MCF 10A (cell line): ENCODE results near the gene CASK. TPM values are rescaled to one million over a fixed set of nuclear protein-coding genes. Genes with fewer than 3 reads are reported as not detected.

Experiments used
- BruUV-seq: library from RNA; stranded (reverse); fragments of 400-500 nt; replicated peaks from 2 replicates; lab custom pipeline; 2021; lab: Mats Ljungman, UMichigan
- CTCF ChIA-PET: fragments of 300-600 bp; sonication (Branson Sonifier 250); formaldehyde crosslinking; extraction: SDS; loops from one replicate; lab custom pipeline; 2021; ENCODE audit warnings: antibody characterized with exemption, inconsistent platforms; lab: Yijun Ruan, JAX
- POLR2A ChIA-PET: fragments of 300-600, 350-650 bp; sonication (Branson Sonifier 250); formaldehyde crosslinking; extraction: SDS; loops from one replicate; lab custom pipeline; 2020; ENCODE audit warnings: antibody characterized with exemption, inconsistent platforms; lab: Yijun Ruan, JAX
- DNase-seq: peaks from one replicate; pipeline ENCODE4 v3.0.0-alpha.2; 2018; ENCODE audit not compliant: unreplicated experiment
- H3K27ac Mint-ChIP-seq: one replicate; pipeline ENCODE4 v1.8.0; 2022; ENCODE audit warnings: mild to moderate bottlenecking, low read depth, mixed read lengths; ENCODE audit not compliant: unreplicated experiment
- H3K27me3 Mint-ChIP-seq: one replicate; pipeline ENCODE4 v1.8.0; 2022; ENCODE audit warnings: mixed read lengths; ENCODE audit not compliant: insufficient read depth, unreplicated experiment
- H3K36me3 Mint-ChIP-seq: one replicate; pipeline ENCODE4 v1.8.0; 2022; ENCODE audit warnings: mild to moderate bottlenecking, moderate library complexity, mixed read lengths; ENCODE audit not compliant: insufficient read depth, unreplicated experiment
- H3K4me1 Mint-ChIP-seq: one replicate; pipeline ENCODE4 v1.8.0; 2022; ENCODE audit warnings: mixed read lengths; ENCODE audit not compliant: insufficient read depth, unreplicated experiment
- H3K4me3 Mint-ChIP-seq: one replicate; pipeline ENCODE4 v1.8.0; 2022; ENCODE audit warnings: mild to moderate bottlenecking, moderate library complexity, mixed read lengths; ENCODE audit not compliant: unreplicated experiment
- H3K9me3 Mint-ChIP-seq: one replicate; pipeline ENCODE4 v1.8.0; 2022; ENCODE audit warnings: mixed read lengths; ENCODE audit not compliant: unreplicated experiment
- intact Hi-C: fragments of 100-400 bp; cut with micrococcal nuclease; formaldehyde crosslinking; loops from 2 replicates; pipeline ENCODE4 v1.14.1; 2022
- total RNA-seq: library from RNA; stranded (reverse); gene quantifications from 2 replicates; pipeline ENCODE4 v1.2.3, GENCODE V29; 2022
- TF ChIP-seq, protein P1 (sequence below): fragments of 200-600 bp; IDR thresholded peaks from one replicate; pipeline ENCODE4 v1.8.0; 2022; ENCODE audit warnings: antibody characterized with exemption, mild to moderate bottlenecking; ENCODE audit not compliant: unreplicated experiment

Gene CASK
- total RNA-seq, 1 experiment from 2014 or later = 34.9 TPM

DNA sequence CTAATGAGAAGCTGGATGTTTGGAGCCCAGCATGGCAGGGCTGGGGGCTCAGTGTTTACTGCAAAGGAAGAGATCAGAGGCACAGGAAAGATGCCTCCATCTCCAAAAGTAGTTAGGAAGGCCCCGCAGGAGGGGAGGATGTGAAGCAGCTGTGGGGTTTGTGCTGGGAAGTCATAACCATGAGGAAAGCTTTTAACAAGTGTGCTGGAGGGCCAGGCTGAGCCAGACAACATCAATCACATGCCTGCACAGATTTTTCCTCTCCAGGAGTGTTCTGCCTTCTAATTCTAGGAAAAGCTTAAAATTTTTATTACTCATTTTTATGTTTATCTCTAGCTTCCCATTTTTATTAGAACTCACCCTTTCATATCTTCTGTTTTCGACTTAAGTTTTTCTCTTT is 134.0 kb downstream of the CASK start:
- Mint-ChIP-seq H3K9me3 (no peaks in the 10 kb centered on the region), H3K27ac (no peak overlapping the region), H3K36me3 (no peaks in the 10 kb centered on the region), H3K4me3 (no peak overlapping the region), H3K27me3 (peaks cover 47% of the 10 kb centered on the region), H3K4me1 (no peaks in the 10 kb centered on the region)
- intact Hi-C loops = no loop called here
- TF ChIP-seq, protein P1, sequence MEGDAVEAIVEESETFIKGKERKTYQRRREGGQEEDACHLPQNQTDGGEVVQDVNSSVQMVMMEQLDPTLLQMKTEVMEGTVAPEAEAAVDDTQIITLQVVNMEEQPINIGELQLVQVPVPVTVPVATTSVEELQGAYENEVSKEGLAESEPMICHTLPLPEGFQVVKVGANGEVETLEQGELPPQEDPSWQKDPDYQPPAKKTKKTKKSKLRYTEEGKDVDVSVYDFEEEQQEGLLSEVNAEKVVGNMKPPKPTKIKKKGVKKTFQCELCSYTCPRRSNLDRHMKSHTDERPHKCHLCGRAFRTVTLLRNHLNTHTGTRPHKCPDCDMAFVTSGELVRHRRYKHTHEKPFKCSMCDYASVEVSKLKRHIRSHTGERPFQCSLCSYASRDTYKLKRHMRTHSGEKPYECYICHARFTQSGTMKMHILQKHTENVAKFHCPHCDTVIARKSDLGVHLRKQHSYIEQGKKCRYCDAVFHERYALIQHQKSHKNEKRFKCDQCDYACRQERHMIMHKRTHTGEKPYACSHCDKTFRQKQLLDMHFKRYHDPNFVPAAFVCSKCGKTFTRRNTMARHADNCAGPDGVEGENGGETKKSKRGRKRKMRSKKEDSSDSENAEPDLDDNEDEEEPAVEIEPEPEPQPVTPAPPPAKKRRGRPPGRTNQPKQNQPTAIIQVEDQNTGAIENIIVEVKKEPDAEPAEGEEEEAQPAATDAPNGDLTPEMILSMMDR = no peak
- CTCF ChIA-PET = interaction anchor here (0.6 to 0.7 kb wide), 2 partner anchors 17 to 336 kb away, joined by 3 to 4 read pairs; no protein-coding TSS in a partner anchor
- POLR2A ChIA-PET = no interaction called here
- DNase-seq = no peak
- no TSS peak for BruUV-seq

DNA sequence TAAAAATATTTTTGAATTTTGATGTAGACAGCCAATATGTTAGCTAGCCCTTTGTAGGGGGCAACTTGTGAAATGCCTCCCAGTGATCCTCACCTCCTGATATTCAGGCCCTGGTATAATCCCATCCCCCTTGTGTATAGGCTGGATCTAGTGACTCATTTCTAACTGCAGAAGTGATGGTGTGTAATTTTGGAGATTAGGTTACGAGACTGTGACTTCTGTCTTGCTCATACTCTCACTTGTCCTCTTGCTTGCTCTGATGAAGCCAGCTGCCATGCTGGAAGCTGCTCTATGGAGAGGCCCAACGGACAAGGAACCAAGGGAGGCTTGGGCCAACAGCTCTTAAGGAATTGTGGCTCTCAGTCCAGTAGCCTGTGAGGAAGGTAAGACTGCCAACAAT is 137.7 kb downstream of the CASK start:
- ChIA-PET CTCF (interaction anchor here (1.0 kb wide), 1 partner anchor 13 kb away, joined by 4 read pairs; no protein-coding TSS in a partner anchor), POLR2A (no interaction called here)
- no peaks in the 10 kb centered on the region for H3K4me1 Mint-ChIP-seq
- no peaks in the 10 kb centered on the region for H3K9me3 Mint-ChIP-seq
- peak; percentile 26 for DNase-seq
- peaks cover 47% of the 10 kb centered on the region for H3K27me3 Mint-ChIP-seq
- no TSS peak for BruUV-seq
- TF ChIP-seq, protein P1 = no peak
- intact Hi-C loops = no loop called here
- H3K27ac Mint-ChIP-seq = no peak overlapping the region
- H3K4me3 Mint-ChIP-seq = no peak overlapping the region
- H3K36me3 Mint-ChIP-seq = no peaks in the 10 kb centered on the region

DNA sequence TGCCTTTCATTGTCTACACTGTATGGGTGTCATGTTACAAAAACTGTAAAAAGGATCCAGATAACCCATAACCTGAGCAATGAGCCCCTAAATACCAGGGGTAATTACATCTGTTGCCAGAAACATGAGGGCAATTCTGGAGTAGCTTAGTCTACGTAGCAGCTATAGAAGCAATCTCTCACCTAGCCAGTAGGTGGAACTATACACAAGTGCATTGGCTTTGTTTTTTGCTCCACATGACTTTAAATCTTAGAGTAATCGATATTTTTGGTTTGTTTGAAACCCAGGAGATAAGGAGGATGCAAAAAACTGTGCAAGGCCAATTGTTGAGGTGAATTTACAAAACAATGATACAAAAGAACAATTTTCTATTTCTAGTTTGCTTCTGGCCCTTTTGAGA is 141.9 kb downstream of the CASK start:
- H3K27ac Mint-ChIP-seq = no peak overlapping the region
- POLR2A ChIA-PET = interaction anchor here (0.8 to 1.3 kb wide), 2 partner anchors 12 to 896 kb away, joined by 4 to 5 read pairs; no protein-coding TSS in a partner anchor
- intact Hi-C loops = loop anchor here (1.0 to 5.0 kb wide), 2 partner anchors 1777 to 1971 kb away; no protein-coding TSS in a partner anchor

DNA sequence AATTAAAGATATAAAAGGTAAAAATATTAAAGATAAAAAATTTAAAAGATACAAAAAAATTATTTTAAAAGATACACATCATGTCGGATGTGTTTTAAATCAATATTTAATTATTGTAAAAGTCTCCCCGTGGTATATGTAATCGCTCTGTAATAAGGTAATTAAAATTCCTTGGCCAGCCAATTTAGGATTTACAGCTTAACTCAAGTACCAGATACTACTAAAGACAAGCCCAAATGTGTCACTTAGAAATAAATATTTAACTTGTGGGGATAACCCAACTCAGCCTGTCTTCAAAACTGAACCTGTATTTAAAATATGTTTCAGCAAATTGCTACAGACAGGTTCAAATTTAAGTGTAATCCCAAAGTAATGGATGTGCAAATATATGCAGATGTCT is 143.4 kb downstream of the CASK start:
- TF ChIP-seq, protein P1 = no peak
- intact Hi-C loops = loop anchor here (5.0 kb wide), 1 partner anchor 1972 kb away; no protein-coding TSS in a partner anchor
- no peaks in the 10 kb centered on the region for H3K36me3 Mint-ChIP-seq
- BruUV-seq = no TSS peak
- H3K27ac Mint-ChIP-seq = no peak overlapping the region
- H3K27me3 Mint-ChIP-seq = peaks cover 11% of the 10 kb centered on the region
- ChIA-PET CTCF (interaction anchor here (0.6 to 1.6 kb wide), 3 partner anchors 30 to 1780 kb away, joined by 3 to 5 read pairs (median 3); no protein-coding TSS in a partner anchor), POLR2A (interaction anchor here (0.6 kb wide), 1 partner anchor 1772 kb away, joined by 3 read pairs; no protein-coding TSS in a partner anchor)
- DNase-seq = no peak
- peaks cover 7% of the 10 kb centered on the region for H3K4me1 Mint-ChIP-seq
- H3K4me3 Mint-ChIP-seq = no peak overlapping the region
- no peaks in the 10 kb centered on the region for H3K9me3 Mint-ChIP-seq

More for the DNA sequence above, 141.9 kb downstream of the CASK start:
- Mint-ChIP-seq H3K9me3 (no peaks in the 10 kb centered on the region), H3K4me1 (peaks cover 7% of the 10 kb centered on the region), H3K27me3 (peaks cover 21% of the 10 kb centered on the region), H3K36me3 (no peaks in the 10 kb centered on the region), H3K4me3 (no peak overlapping the region)
- DNase-seq = peak; percentile 47
- CTCF ChIA-PET = interaction anchor here (0.5 to 1.7 kb wide), 13 partner anchors 9 to 1955 kb away, joined by 3 to 7 read pairs (median 3); no protein-coding TSS in a partner anchor
- TF ChIP-seq, protein P1 = peak; percentile 65
- no TSS peak for BruUV-seq
